HAP-1 (cell line): ENCODE data around the gene FAM185A.
"Not testable (repeated sequence)": the region's sequence is repeated elsewhere in the genome, so short reads cannot be mapped to it uniquely, and the experiment has no call there.

Experiments used
- DNase-seq, 2 experiments: peaks; one replicate each; pipeline ENCODE4 v3.0.0-alpha.2; 2016 to 2020; ENCODE audit warnings: low spot score in 2 of 2
- H3K27me3 ChIP-seq: fragments of 250-450 bp; sonication (Bioruptor Pico); 2 replicates; pipeline ENCODE4 v1.5.1; 2020; ENCODE audit warnings: low read depth, mild to moderate bottlenecking, moderate library complexity
- H3K36me3 ChIP-seq: fragments of 250-450 bp; sonication (Bioruptor Pico); replicated peaks from 2 replicates; pipeline ENCODE4 v1.5.1; 2020; ENCODE audit warnings: mild to moderate bottlenecking
- H3K4me1 ChIP-seq: fragments of 250-450 bp; sonication (Bioruptor Pico); 2 replicates; pipeline ENCODE4 v1.5.1; 2020; ENCODE audit warnings: mild to moderate bottlenecking
- H3K4me3 ChIP-seq: fragments of 250-450 bp; sonication (Bioruptor Pico); 2 replicates; pipeline ENCODE4 v1.5.1; 2020; ENCODE audit warnings: mild to moderate bottlenecking, moderate library complexity
- H3K9me3 ChIP-seq: fragments of 250-450 bp; sonication (Bioruptor Pico); 2 replicates; pipeline ENCODE4 v1.5.1; 2020; ENCODE audit warnings: mild to moderate bottlenecking, moderate library complexity
- in situ Hi-C: fragments of 300-500 bp; cut with MboI; formaldehyde crosslinking; loops from 3 replicates; pipeline ENCODE4 v1.14.3; 2020; ENCODE audit warnings: low sequenced_read_pairs, inconsistent platforms, mixed read lengths

Gene FAM185A

DNA sequence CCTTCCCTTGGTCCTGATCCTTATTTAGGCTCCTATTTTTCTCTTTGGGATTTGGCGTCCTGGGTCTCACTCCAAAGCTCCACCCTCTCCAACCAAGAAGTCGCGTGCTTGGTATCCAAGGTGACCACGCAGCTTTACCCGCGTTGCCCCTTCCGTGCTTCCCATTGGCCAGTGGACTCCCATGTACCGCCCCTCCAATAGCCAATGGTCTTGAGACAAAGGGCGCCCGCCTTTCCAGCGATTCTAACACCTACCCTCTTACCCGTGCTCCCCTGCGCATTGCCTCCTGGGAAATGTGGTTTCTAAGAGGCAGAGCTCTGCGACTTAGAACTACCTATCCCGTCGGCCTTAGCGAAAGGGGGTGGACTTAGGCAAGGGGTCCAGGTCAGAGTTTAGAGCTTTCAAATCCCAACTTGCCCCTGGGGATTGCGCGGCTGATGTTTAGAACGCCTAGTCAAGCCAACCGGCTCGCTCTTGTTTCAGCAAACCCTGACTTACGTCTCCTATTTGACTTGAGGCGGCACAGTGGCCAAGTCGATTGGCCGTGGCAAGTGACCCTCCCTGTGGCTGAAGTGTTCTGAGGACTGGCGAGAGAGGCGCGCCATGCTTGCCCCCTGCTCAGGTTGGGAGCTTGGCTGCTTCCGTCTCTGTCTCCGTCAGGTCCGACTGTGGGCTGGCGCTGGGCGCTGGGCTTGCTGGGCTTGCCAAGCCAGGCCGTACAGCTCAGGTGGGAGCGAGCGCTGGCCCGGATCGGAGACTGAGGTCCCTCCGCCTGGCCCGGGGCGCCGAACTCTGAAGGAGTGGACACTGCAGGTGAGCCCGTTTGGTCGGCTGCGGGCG, at the start of gene FAM185A:
Gene FAM185A, plus strand, starts transcription at position 395 of the 840 bp plus-strand sequence. Its CDS starts 209 bp downstream, at position 604.
- H3K27me3 ChIP-seq, H3K9me3 ChIP-seq, in situ Hi-C loops, H3K4me1 ChIP-seq, H3K36me3 ChIP-seq: not testable (repeated sequence)
- peak; percentile 99 for DNase-seq
- peak within 1 kb of the TSS; percentile 54 for H3K4me3 ChIP-seq

- H3K4me3 ChIP-seq, in situ Hi-C loops, H3K4me1 ChIP-seq, DNase-seq, H3K9me3 ChIP-seq, H3K27me3 ChIP-seq, H3K36me3 ChIP-seq: not testable (repeated sequence)
Measured at GRCh38 chr7:102713011-102713690, 35.6 kb upstream of the FAM185A start.

- H3K4me1 ChIP-seq, H3K27me3 ChIP-seq, DNase-seq, H3K36me3 ChIP-seq, in situ Hi-C loops, H3K9me3 ChIP-seq, H3K4me3 ChIP-seq: not testable (repeated sequence)
Measured at GRCh38 chr7:102713691-102714080, 35.1 kb upstream of the FAM185A start.

- H3K4me3 ChIP-seq, in situ Hi-C loops, DNase-seq, H3K9me3 ChIP-seq, H3K4me1 ChIP-seq, H3K27me3 ChIP-seq, H3K36me3 ChIP-seq: not testable (repeated sequence)
Measured at GRCh38 chr7:102714774-102715522, 33.9 kb upstream of the FAM185A start.

DNA sequence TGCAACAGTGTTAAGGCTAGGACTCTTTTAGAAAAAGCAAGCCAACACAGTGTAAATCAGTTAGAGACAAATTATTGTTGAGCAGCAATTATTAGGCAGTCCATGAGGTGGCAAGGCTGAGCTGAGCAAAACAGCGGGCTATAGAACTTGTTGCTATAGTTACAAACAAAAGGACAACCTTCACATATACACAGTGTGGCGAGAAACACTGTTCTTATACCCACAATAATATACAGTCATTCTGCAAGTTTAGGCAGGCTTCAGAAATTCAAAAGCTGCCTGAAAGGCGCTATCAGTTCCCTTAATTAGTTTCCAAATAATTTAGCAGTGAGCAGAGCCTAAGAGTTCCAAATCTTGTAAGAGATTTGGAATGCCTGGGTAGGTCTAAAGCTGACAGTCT, 33.1 kb upstream of the FAM185A start:
- H3K4me1 ChIP-seq, H3K4me3 ChIP-seq, H3K9me3 ChIP-seq, in situ Hi-C loops, H3K36me3 ChIP-seq, H3K27me3 ChIP-seq: not testable (repeated sequence)
- peak in 1 of 2 experiments; percentile 15 for DNase-seq

DNA sequence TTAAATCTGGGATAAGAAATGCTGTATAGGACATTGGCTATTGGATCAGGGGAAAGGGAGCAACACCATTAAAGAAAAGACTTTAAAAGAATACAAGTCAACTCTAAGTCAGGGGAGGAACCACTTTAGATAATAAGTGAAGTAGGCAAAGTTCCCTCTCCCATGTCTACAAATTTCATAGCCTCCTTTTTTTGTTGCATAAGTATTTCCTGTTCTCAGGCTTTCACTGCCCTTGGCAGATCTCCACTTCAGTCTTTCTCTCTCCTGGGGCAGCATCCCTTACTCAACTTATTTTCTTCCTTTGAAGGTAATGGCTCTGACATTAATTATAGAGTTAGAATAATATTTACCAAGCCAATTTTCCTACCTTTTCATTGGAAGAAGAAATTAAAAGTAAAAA, 30.3 kb upstream of the FAM185A start:
- H3K4me3 ChIP-seq, H3K36me3 ChIP-seq, H3K27me3 ChIP-seq, H3K9me3 ChIP-seq, H3K4me1 ChIP-seq, DNase-seq, in situ Hi-C loops: not testable (repeated sequence)

DNA sequence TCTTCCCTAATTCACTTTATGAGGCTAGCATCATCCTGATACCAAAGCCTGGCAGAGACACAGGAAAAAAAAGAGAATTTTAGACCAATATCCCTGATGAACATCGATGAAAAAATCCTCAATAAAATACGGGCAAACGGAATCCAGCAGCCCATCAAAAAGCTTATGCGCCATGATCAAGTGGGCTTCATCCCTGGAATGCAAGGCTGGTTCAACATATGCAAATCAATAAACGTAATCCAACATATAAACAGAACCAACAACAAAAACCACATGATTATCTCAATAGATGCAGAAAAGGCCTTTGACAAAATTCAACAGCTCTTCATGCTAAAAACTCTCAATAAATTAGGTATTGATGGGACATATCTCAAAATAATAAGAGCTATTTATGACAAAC, 22.6 kb upstream of the FAM185A start:
- H3K27me3 ChIP-seq, H3K4me1 ChIP-seq, H3K4me3 ChIP-seq, H3K9me3 ChIP-seq, H3K36me3 ChIP-seq, DNase-seq, in situ Hi-C loops: not testable (repeated sequence)

DNA sequence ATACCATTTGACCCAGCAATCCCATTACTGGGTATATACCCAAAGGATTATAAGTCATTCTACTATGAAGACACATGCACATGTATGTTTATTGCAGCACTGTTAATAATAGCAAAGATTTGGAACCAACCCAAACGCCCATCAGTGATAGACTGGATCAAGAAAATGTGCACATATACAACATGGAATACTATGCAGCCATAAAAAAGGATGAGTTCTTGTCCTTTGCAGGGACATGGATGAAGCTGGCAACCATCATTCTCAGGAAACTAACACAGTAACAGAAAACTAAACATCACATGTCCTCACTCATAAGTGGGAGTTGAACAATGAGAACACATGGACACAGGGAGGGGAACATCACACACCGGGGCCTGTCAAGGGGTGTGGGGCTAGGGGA, 19.1 kb upstream of the FAM185A start:
- H3K36me3 ChIP-seq, H3K27me3 ChIP-seq, H3K9me3 ChIP-seq, in situ Hi-C loops, H3K4me1 ChIP-seq, DNase-seq, H3K4me3 ChIP-seq: not testable (repeated sequence)

- DNase-seq, H3K27me3 ChIP-seq, in situ Hi-C loops, H3K4me3 ChIP-seq, H3K9me3 ChIP-seq, H3K4me1 ChIP-seq, H3K36me3 ChIP-seq: not testable (repeated sequence)
Measured at GRCh38 chr7:102730431-102730830, 18.4 kb upstream of the FAM185A start.

GRCh38 chr7:102742002-102742771, 6.6 kb upstream of the FAM185A start:
- H3K9me3 ChIP-seq, H3K4me3 ChIP-seq, in situ Hi-C loops, DNase-seq, H3K27me3 ChIP-seq, H3K4me1 ChIP-seq, H3K36me3 ChIP-seq: not testable (repeated sequence)

DNA sequence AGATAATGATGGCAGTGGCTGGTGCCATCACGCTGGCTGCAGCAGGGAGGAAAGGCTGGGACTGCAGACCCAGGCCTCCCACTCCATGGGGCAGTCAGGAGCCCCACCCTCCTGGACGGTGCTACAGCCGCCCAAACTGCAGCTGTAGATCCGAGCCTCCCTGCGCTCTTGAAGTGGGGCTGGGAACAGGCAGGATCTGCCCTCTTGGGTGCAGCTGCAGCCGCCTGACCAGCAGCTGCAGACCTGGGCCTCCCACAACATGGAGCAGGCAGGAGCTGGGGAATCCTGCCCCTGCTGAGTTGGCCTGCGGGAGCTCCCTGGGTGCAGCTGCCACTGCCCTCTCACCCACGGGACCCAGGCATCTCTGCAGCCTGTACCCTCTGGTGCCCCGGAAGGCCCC, 4.9 kb upstream of the FAM185A start:
- H3K4me1 ChIP-seq, in situ Hi-C loops, DNase-seq, H3K27me3 ChIP-seq, H3K9me3 ChIP-seq, H3K4me3 ChIP-seq, H3K36me3 ChIP-seq: not testable (repeated sequence)

DNA sequence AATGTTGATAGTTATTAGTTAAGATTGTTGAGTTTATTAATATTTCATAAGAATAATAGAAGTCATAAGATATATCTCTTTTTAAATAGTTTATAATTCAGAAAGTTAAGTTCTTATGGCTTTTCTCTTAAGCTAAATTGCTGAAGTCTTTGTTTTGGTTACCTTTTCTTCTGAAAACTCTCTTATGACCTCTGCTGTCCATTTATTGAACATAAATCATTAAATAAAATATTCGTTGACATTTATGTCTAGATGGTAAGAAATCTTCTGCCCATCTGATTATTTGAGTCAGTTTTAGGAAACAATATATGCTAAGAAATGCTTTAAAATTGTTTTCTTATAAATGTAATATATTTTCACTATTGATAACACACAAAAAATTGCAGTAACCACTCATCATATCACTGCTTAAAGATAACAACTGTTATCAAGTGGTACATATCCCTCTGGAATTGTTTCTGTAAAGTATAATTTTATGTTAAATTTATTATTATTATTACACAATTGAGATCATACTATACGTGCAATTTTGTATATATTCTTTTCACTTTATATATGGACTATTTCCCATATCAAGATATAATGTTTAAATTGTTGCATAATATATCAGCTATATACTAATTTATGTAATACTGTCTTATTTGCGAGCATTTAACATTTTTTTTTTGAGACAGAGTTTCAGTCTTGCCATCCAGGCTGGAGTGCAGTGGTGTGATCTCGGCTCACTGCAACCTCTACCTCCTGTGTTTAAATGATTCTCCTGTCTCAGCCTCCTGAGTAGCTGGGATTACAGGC, 3.1 kb upstream of the FAM185A start:
- in situ Hi-C loops, H3K36me3 ChIP-seq, H3K4me3 ChIP-seq, DNase-seq, H3K27me3 ChIP-seq, H3K4me1 ChIP-seq, H3K9me3 ChIP-seq: not testable (repeated sequence)

- H3K4me1 ChIP-seq, in situ Hi-C loops, DNase-seq, H3K27me3 ChIP-seq, H3K9me3 ChIP-seq, H3K36me3 ChIP-seq: not testable (repeated sequence)
- H3K4me3 ChIP-seq, result peak overlapping the region; percentile 54
Measured at GRCh38 chr7:102749445-102749786, 617 bp downstream of the FAM185A start.
